GM18526 (cell line): ENCODE measurements around the gene OARD1.

Experiments used
- POLR2A ChIP-seq: IDR thresholded peaks from 3 replicates; pipeline ENCODE4 v1.6.1; 2011; ENCODE audit not compliant: insufficient read length; ENCODE audit errors: extremely low read depth

OARD1 gene, protein sequence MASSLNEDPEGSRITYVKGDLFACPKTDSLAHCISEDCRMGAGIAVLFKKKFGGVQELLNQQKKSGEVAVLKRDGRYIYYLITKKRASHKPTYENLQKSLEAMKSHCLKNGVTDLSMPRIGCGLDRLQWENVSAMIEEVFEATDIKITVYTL

GRCh38 chr6:41071923-41072835, at the start of gene OARD1:
Gene OARD1, minus strand, starts transcription at chr6:41072356. Its CDS starts 722 bp downstream, at chr6:41071634.
- TF ChIP-seq POLR2A = peak; percentile 57

DNA sequence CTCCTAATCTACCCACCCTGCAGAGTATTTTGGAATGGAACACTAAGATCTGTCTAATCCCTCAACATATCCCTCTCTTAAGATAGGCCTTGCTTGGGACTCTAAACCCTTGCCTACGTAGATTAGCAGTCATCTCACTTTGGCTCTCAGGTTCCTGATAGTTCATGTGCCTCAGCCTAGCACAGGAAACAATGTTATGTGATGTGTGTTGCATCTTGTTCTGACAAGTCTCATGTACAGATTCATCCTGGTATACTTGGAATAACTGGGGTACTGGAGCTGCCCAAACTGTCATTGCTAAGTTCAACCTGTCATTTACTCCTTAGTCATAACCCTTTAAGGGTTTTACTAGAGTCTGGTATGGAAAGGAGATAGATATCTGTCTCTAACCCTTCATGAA, 47.9 kb upstream of the OARD1 start:
- no peak for TF ChIP-seq POLR2A

DNA sequence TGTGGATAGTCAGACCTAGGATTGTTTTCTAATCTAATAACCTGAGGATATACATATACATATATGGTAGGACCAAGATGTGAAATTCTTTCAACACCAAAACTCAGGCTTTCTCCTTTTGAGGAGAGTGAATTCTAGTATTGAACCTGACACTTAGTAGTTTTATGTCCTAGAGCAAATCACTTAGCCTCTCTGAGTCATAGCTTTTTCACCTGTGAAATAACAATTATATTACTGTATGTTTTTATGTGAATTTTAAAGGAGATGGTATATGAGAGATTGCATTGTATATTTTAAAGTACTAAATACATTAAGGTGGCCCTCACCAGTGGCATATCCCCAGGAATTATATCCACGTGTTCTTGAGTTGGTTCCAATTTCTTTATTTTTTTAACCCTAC, 47.4 kb upstream of the OARD1 start:
- no peak for TF ChIP-seq POLR2A

DNA sequence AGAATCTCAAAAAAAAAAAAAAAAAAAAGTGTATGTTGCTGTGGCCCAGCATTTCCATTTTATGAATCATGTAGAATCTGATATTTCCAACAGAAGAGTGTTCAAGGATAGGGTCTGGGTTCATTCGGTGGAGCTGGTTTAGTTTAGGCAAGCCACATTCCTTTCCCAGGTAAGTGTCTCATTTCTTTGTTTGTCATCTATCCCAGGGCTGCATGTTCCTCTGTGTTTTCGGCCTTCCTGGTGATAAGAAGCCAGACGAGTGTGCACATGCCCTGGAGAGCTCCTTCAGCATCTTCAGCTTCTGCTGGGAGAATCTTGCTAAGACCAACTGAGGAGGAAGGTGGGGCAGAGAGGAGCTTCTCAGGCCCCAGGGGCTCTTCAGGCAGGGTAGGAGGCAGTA, 38.9 kb upstream of the OARD1 start:
- no peak for TF ChIP-seq POLR2A

DNA sequence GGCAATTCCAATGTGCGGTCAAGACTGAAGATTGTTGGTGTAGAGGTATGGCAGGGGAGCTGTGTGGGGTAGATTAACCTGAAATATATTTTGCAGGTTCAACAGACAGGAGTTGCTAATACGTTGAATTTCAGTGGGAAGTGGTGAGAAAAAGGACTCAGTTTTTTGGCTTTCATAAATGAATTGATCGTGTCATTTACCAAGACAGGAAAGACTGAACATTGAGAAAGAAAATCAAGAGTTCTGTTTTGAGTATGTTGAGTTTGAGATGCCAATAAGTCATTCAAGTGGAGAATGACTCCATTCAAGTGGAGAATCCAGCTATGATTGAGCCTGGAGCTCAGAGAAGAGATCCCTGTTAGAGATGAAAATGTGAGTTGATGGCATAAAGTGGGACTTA, 31.7 kb upstream of the OARD1 start:
- no peak for TF ChIP-seq POLR2A

DNA sequence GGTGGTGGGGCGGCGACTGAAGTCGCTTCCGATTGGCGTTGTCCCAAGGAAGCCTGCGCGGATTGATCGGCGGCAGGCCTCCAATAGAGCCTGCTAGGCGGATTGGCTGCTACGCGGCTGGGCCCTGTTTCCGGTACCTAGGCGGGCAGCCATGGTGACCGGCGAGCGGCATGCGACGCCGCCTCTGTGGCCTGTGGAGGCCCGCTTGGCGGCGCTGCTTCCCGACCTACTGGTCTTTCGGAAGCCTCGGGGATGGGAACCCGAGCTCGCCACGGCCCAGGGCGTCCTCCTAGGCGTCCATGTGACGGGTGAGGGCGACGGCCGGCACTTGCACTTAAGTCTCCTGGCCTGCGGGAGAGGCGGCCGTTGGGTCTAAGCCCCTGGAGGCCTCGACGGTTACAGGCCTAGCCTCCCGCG, 28.7 kb upstream of the OARD1 start:
- TF ChIP-seq POLR2A = no peak

- TF ChIP-seq POLR2A = no peak
These were observed 26.2 kb upstream of the OARD1 start for GRCh38 chr6:41098366-41098765.

DNA sequence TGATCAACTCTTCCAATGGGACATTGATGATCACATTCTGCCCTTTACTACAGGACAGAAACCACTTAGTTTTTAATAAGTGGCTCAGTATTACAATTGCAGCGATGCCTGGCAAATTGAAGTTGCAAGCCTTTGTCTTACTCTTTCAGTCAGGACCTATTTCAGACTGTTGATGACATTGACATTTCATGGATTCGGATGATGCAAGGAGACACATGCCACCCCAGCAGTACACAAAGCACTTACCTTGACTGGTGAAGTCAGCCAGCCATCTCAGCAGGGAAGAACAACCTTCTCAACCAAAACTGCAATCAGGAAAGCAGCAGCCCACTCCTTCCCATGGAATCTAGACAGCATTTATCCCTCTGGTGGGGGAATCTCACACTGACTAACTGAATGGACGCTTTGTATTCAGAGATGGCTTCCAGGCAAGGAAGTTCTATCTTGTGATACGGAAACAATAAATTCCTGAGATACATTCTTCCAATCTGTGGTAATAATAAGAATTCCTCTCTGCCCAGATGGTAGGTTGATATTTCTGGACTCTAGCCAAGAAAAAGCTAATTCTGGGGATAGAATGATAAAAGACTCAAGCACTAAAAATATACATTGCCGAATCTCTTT, 25.4 kb upstream of the OARD1 start:
- no peak for TF ChIP-seq POLR2A

DNA sequence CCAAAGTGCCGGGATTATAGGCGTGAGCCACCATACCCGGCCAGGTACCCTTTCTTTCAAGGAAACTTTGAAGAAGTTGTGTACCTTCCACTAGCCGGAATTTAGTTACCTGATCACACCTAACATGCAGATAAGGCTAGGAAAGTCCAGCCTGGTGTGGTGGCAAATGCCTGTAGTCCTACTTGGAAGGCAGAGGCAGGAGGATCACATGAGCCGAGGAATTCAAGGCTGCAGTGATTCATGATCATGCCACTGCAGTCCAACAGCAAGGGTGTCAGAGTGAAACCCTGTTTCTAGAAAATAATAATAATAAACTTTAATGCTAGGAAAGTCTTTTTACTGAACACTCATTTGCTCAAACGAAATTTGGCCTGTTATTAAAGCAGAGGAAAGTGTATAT, 21.6 kb upstream of the OARD1 start:
- TF ChIP-seq POLR2A = no peak

- no peak for TF ChIP-seq POLR2A
These were observed 20.4 kb upstream of the OARD1 start for GRCh38 chr6:41092421-41093140.

- TF ChIP-seq POLR2A = no peak
These were observed 18.9 kb upstream of the OARD1 start for GRCh38 chr6:41090841-41091761.

- TF ChIP-seq POLR2A = no peak
These were observed 16.3 kb upstream of the OARD1 start for GRCh38 chr6:41088451-41088850.

DNA sequence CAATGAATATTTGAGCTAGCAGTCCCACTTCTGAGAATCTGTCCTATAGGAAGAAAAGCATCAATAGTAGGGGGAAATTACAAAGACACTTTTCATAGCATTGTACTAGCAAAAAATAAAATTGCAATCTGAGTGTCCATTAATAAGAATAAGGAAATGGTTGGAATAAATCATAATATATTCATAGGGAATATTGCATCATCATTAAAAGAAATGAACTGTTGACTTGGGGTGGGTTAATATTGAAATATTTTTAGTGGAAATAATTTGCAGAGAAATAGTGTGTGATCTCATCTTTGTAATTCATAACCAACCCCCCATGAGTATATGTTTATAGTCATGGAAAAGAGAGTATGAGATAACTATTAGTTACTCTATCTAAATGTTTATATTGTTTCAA, 13.0 kb upstream of the OARD1 start:
- TF ChIP-seq POLR2A = no peak

DNA sequence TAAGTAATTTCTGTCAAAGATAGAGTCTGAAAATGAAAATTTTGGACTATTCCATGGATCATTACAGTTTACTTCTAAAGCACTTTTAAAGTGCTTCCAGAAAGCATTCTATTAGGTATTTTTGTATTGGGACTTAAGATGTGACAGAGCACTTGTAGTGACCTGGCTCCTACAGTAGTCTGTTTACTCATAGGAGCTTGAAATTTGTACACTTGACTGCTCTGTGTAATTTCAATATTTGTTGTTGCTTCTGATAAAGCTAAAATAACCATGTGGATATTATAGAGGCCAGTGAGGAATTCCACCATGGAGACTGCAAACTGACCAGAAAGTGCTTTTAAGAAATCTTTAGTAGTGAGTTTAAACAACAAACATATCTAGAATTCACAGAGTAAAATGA, 10.9 kb upstream of the OARD1 start:
- no peak for TF ChIP-seq POLR2A
